ENCODE measurements around the gene GBGT1.

GBGT1 gene

DNA sequence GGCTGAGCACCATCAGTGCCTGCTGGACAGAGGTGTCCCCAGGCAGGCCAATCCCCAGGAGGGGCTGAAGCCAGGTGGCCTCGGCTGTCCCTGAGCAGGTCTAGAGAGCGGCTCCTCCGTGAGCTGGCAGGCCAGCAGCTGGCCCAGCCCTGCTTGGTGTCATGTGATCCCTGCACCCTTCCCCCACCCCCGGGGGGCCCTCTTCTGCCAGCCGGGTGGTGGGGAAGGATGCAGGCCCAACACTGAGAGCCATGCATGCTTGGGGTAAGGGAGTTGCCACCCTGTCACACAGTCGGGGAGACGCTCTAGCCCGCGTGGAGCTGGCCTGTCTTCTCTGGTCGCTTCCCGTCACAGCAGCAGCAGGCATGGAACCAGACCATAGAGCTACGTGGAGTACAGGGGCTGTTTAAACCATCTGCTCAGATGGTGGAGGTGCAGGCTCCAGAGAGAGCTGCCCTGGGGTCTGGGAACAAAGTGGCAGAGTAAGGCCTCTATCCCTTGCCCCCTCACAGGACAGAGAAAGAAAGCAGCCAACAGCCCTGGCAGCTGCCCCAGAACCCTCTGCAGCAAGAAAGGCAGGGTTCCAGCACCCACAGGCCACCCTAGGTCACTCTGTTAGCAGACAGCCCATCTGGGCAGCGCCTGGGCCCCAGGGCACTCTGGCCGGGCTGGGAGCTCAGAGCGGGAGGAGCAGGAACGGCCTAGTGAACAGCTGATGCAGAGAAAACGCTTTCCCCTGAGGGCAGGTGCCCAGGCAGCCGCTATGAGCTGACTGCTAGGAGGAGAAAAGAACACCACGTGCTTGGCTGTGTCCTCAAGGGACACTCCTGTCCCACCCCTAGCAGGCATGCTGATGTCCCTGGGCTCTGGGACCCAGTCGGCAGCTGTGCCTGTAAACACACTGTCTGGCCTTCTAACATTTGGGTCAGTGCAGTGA lies 49.5 kb downstream of the GBGT1 start:
- no peak for DNase-seq (ENCODE audit: low read depth)

DNA sequence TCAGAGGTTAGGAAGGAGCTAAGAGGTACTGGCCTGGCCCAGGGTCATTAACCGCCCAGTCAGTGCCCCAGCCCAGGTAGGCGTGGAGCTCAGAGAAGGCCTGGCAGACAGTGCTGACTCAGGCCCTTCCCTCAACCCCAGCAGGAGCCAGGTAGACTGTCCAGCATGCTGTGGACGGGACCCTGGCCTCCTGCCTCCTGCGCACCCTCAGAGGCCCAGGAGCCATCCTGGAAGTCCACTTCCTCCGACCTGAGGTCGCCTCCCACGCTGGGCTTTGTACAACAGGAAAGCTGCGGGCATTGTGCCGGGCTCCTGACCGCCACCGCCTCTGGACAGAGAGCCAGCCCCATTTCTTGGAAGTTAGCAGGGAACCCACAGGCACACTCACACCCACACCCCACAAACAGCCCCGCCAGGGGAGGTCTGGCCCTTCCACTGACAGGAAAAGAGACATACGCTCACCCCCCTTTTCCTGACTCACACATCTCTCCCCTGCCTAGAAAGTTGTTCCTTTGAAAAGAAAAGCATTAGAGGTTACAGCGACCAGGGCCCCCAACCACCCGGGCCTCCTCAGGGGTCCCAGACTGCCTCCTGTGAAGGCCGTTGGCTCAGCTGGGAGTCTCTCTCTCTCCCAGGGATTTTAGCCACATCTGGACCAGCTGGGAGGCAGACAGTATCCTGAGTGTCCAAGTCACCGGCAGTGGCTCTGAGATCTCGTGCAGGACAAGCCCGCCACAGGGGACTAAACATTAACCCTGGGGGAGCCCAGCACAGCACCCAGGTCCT lies 50.4 kb downstream of the GBGT1 start:
- no peak for DNase-seq (ENCODE audit: low read depth)

DNA sequence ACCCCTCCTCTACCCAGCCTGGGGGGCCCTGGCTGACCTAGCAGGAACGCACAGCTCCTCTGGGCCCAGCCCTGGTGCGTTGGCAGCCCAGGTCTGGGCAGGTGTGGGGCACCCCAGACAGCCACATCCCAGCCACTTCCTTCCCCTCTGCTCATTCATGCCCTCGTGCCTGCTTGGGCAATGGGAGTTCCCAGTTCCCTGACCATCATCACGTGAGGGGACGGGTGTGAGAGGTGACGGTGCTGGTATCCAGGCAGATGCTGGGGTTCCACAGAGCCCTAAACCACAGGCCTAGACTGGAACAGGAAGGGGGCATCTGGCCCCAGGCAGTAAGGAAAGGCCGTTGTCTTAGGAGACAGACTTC lies 51.1 kb downstream of the GBGT1 start:
- DNase-seq (ENCODE audit: low read depth) = no peak

DNA sequence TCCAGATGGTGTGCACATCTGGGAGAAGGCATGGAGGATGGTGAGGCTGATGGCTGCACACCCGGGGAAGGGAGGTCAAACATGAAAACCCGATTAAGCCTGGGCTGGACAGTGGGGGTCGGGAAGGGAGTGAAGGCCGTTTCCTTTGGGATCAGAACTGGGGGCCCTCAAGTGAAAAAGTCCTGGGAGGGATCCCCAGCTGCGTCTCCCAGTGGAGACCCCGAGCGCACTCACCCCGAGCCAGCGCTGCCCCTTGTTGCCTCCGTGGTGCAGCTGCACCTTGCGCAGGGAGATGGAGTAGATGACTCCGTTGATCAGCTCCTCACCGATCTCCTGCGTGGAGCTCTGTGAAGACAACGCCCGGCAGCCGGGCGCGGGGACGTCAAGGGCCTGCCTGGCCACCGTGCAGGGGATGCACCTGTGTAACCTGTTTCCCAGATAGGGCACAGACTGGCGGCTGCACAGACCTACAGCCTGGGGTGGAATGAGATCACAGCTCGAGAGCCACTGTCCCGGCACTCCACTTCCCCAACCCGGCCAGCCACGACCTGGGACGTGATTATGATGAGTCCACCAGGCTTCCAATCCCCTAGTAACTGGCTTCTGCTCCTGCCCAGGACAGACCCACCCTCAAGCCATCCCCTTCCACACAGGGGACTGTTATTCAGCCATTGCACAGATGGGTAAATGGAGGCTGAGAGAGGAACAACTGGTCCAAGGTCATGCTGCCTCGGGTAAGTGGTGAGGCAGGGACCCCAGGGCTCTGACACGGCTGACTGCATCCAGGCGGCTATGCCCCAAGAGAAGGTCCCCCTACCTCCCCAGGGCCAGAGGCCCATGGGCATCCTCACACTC lies 51.7 kb downstream of the GBGT1 start:
- no peak for DNase-seq (ENCODE audit: low read depth)

DNA sequence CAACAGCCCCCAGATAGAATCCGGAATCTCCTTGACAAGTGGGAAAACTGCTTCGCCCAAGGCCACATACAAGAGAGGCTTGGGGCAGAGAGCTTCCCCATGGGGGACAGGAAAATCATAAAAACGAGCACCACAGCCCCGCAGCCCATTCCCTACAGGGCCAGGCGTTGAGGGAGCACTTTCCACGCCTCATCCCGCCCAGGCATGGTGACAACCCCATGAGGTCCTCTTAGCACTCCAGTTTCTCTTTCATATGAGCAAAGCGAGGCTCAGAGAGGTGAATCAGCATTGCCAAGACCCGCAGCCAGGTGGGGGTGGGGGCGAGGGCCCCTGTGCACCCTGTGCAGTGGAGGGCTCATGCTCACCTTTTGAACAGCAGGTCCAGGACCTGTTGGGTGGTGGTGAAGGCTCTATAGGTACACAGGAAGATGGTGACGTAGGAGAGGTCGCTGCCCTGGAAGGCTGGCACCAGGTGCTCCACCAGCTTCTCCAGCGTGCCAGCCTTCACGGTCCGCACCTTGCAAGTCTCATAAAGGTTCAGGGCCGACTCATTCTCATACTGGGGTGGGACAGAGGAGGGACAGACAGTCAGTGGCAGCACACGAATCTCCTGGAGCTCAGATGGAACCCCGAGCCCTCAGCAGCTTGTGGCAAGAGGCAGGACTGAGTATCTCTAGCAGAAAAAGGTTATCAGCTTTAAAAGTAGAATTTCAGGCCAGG lies 53.6 kb downstream of the GBGT1 start:
- DNase-seq (ENCODE audit: low read depth) = no peak

DNA sequence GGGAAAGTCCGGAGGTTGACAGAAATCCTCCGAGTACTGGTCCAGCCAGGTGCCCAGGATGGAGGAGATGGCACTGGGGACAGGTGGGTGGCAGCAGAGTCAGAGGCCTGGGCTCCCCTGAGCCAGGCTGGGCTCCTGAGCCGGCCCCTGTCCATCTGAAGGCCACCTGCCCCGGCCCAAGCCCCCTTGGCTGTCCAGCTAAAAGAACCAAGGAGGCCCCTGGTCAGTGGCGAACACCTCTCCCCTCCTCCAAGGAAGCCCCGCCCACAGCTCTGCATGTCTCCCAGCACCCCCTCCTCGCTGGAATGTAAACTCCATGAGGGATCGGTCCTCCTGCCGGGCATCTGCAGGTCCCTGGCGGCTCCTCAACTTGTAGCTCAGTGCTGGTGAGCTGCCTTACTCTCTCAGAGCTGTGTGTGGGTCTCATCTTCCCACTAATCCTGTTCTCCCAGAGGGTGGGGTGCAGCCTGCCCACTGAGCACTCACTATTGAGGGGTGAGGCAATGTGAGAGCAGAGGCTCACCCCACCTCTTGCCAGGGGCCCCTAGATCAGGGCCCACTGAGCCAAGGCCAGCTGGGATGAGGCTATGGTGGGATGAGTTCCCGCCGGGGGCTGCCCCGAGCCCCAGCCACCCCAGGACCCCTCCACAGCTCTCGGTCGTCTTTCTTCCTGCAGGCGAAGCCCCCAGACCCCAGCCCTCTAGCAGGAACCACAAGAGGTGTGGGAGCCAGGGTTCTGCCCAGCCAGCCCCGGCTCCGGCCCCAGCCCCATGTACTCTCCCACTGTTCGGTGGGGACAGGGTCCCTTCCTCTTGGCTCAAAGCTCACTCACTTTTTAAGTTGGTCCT lies 54.7 kb downstream of the GBGT1 start:
- DNase-seq (ENCODE audit: low read depth) = no peak

DNA sequence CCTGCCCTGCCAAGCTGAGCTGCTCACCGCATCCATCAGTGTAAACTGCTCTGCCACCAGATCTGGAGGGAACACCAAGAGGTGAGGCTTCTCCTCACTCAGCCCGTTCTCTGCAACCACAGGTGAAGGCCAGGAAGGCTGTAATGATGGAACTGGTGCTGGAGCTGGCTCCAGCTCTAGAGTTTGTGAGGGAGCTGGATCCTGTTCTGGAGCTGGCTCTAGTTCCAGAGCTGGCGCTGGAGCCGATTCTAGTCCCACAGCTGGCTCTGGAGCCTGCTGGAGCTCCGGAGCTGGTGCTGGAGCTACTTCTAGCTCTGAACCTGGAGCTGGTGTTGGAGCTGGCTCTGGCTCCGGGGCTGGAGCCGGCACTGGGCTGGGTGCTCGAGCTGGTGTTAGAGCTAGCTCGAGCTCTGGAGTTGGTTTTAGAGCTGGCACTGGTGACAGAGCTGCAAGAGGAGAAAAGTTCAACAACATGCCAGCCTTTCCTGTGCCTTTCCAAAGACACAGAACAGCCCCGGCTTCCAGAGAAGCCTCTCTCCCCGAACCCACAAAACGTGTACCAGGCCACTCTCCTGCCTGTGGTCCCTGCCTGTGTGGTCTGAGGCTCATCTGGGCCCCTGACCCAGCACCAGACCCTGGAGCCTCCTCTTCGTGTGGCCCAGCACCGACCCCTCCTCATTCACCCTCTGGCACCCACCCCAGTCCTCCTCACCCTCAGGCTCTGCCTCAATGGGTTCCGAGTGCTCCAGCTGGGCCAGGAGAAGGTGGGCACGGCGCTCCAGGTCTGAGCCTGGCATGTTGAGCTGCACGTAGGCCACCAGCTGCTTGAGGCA lies 55.5 kb downstream of the GBGT1 start:
- DNase-seq (ENCODE audit: low read depth) = no peak

DNA sequence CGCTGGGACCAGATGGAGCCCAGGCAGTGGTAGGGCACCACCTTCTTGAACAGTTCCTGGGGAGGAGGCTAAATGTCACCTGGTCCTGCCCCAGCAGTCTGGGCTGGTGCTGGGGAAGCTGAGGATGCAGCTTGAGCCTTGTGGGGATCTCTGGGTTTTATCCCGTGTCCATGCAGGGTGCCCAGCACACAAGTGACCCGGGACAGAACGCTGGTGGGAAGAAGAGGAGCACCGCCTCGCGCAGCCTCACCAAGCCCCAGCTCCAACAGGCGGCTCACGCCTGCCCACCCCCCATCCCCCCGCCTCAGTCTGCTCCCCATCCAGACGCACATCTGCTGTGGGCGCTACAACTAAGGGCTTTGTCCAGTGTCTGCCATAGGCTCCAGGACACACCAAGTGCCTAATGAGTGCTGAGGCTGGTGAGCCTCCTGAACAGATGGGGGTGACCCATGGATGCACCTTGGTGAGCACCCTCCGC lies 56.4 kb downstream of the GBGT1 start:
- DNase-seq (ENCODE audit: low read depth) = no peak

DNA sequence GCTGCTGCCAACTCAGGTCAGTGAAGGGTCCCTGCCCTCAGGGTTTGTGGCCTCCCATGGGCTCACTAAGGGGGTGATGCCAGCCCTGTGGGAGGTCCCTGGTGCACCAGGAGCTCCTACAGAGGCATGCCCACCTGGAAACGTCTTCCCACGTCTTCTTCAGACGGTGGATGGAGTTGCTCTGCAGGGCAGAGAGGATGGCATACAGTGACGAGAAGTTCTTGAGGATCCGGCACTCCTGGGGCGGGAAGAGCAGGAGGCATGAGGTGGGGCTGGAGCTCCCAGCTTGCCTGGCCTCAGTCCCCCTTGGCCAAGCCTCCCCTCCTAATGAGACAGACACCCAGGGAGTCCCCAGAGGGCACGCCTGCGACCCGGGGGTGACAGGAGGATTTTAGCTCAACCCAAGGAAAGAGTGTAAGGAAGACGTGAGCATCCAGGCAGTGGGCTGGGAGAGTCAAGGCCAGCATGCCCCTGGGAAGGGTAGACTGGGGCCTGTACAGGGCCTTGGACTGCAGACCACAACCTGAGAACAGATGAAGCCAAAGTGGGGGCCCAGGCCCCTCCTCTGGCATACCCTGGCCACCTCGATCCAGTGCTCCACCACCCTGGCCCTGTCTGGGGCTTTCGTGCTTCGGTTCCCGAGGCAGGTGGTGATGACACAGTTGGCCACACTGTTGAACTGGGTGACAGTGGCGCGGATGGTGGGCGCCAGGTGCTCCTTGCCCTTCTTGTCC lies 57.0 kb downstream of the GBGT1 start:
- DNase-seq (ENCODE audit: low read depth) = no peak

DNA sequence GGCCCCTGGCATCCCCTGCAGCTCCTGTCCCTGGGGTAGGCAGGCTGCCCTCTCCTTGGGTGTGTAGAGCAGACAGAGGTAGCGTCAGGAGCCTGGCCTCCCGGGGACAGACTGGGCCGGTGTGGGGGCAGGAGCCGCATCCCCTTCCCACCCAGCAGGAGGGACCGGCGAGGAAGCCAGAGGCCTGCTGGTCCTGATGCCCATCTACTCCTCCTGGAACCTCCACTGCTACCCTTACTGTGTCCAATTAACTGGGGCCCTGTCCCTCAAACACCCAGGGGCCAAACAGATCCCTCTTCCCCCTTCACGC lies 58.3 kb downstream of the GBGT1 start:
- no peak for DNase-seq (ENCODE audit: low read depth)

DNA sequence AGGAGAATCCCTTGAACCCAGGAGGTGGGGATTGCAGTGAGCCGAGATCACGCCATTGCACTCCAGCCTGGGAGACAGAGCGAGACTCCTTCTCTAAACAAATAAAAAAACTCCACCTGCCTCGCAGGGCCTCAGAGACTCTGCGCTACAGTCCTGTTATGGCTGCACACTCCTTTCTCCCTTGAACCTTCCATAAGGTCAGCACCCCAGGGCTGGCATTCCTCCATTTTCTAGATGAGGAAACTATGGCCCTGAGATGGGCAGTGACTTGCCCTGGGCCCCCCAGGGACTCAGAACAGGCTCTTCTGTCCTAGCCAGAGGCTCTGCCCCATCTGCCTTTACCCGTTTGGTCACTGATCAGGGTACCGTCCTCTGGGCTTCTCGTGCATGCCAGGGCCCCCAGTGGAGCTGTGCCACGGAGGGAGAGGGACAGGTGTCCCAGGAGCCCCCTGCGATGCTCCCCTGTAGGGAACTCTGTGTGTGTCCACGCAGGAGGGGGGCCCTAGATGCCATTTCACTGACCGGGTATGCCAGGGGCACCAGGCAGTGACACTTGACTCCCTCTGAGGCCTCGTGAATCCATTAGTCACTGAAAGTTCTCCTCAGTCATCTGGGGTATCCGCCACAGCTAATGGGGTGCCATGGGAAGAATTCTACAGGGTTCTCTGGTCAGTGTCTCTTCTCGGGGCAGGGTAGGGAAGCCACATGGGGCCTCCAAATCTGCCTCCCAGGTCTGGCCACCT lies 58.8 kb downstream of the GBGT1 start:
- no peak for DNase-seq (ENCODE audit: low read depth)

DNA sequence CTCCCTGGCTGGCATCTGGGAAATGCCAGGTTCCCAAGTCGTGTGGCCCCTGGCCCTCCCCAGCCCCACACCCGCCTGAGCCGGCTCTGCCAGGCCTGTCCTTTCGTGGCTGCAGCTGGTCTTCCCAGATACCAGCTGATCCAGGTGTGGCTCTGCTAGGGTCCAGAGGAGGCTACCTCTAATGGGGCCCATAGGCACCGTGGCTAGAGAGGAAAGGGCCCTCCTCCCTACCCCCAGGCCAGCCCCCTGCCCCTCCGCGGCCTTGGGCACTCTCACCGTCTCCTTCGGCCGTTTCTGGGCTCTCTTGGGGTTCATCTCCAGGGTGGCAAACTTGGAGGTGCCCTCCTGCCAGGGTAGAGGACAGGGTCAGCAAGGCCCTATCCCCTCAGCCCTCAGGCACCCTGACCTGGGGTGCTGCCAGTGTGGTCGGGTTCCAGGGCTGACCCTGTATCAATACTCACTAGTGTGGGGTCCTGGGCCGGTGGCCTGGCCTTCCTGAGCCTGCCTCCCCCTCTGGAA lies 59.7 kb downstream of the GBGT1 start:
- no peak for DNase-seq (ENCODE audit: low read depth)

DNA sequence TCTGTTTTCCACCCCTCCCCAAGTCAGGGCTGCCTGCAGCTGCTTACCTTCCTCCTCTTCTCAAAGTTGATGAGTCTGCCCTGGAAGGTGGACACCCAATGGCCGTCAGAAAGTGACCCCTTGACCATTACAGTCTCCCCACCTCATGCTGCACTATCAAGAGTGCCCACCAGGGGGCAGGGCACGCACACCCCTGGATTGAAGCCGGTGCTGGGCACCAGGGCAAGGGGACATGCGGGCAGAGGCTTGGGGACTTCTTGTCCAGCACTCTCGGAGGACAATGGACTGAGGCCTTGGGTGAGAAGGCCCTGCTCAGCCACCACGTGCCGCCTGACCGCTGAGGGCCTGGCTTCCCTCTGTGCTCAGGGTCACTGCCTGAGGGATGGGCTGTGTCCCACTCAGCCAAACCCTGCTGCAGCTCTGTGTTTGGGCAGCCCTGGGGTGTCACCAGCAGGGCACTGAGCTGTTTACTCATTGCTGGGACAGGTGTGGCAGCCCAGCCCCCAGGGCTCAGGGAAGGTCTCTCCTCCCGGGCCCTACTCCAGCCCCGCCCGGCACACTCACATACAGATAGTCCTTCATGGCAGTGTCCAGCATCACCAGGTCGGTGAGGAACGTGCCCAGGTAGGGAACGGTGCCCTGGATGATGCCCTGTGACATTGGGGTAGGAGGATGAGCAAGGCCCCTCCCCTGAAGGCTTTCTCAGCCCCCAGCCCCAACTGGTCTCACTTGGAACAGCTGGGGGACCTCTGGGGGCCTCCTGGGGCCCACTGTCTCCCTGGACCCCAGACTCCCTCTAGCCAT lies 60.3 kb downstream of the GBGT1 start:
- DNase-seq (ENCODE audit: low read depth) = no peak
